Stimulated activated effector memory CD8-positive, alpha-beta T cell treated with anti-CD3 and anti-CD28 coated beads, Interleukin-12 subunit alpha, Interleukin-12 subunit beta, amount 100 ng/mL, for 72 hours (primary cell): ENCODE data around the gene SLC2A5.

Experiments
- ATAC-seq: fragments of 150-1000 bp; cut with Tn5 transposase; 2 replicates; pipeline ENCODE4 v1.10.0; 2021
- DNase-seq, 2 donors: peaks; one replicate each; pipeline ENCODE4 v3.0.0; 2021 to 2022; ENCODE audit warnings: low spot score in 2 of 2
- H3K27ac Mint-ChIP-seq: one replicate; pipeline ENCODE4 v1.8.0; 2022; ENCODE audit warnings: mild to moderate bottlenecking, mixed read lengths
- H3K36me3 Mint-ChIP-seq: one replicate; pipeline ENCODE4 v1.8.0; 2022; ENCODE audit warnings: mild to moderate bottlenecking, mixed read lengths
- H3K4me1 Mint-ChIP-seq: one replicate; pipeline ENCODE4 v1.8.0; 2022; ENCODE audit warnings: mixed read lengths
- H3K4me3 Mint-ChIP-seq: one replicate; pipeline ENCODE4 v1.8.0; 2022; ENCODE audit warnings: mild to moderate bottlenecking, mixed read lengths
- H3K9me3 Mint-ChIP-seq: one replicate; pipeline ENCODE4 v1.8.0; 2022; ENCODE audit warnings: mixed read lengths

Gene SLC2A5

GRCh38 chr1:8989821-8990220, 79.6 kb downstream of the SLC2A5 start:
- DNase-seq (no peak), ATAC-seq (peak; percentile 60)
- Mint-ChIP-seq H3K27ac (peak overlapping the region; percentile 69), H3K4me3 (no peak overlapping the region), H3K36me3 (peaks cover 5% of the 10 kb centered on the region), H3K4me1 (peaks cover 31% of the 10 kb centered on the region), H3K9me3 (no peaks in the 10 kb centered on the region)

GRCh38 chr1:8989061-8989460, 80.4 kb downstream of the SLC2A5 start:
- H3K9me3 Mint-ChIP-seq, result no peaks in the 10 kb centered on the region
- H3K4me3 Mint-ChIP-seq, result no peak overlapping the region
- H3K4me1 Mint-ChIP-seq, result peaks cover 35% of the 10 kb centered on the region
- H3K36me3 Mint-ChIP-seq, result peaks cover 5% of the 10 kb centered on the region
- no peak for DNase-seq
- H3K27ac Mint-ChIP-seq, result no peak overlapping the region
- no peak for ATAC-seq

- H3K36me3 Mint-ChIP-seq, result peaks cover 5% of the 10 kb centered on the region
- H3K4me1 Mint-ChIP-seq, result peaks cover 39% of the 10 kb centered on the region
- no peak overlapping the region for H3K27ac Mint-ChIP-seq
- no peaks in the 10 kb centered on the region for H3K9me3 Mint-ChIP-seq
- ATAC-seq (no peak), DNase-seq (no peak)
- H3K4me3 Mint-ChIP-seq, result no peak overlapping the region
Measured at GRCh38 chr1:8988618-8988967, 80.8 kb downstream of the SLC2A5 start.

- peak overlapping the region; percentile 74 for H3K27ac Mint-ChIP-seq
- peaks cover 40% of the 10 kb centered on the region for H3K4me1 Mint-ChIP-seq
- peaks cover 5% of the 10 kb centered on the region for H3K36me3 Mint-ChIP-seq
Measured at GRCh38 chr1:8987881-8988617, 81.4 kb downstream of the SLC2A5 start.

GRCh38 chr1:8986814-8987190, 82.6 kb downstream of the SLC2A5 start:
- Mint-ChIP-seq H3K36me3 (peaks cover 5% of the 10 kb centered on the region), H3K4me1 (peaks cover 33% of the 10 kb centered on the region), H3K4me3 (peak overlapping the region; percentile 33), H3K9me3 (no peaks in the 10 kb centered on the region), H3K27ac (peak overlapping the region; percentile 12)
- ATAC-seq (no peak), DNase-seq (no peak)

More at GRCh38 chr1:8987881-8988617, 81.4 kb downstream of the SLC2A5 start:
- DNase-seq, result peak; percentile 77 to 83
- peak overlapping the region; percentile 23 for H3K4me3 Mint-ChIP-seq
- peak; percentile 75 for ATAC-seq
- no peaks in the 10 kb centered on the region for H3K9me3 Mint-ChIP-seq

- ATAC-seq (no peak), DNase-seq (no peak)
- Mint-ChIP-seq H3K36me3 (peaks cover 5% of the 10 kb centered on the region), H3K9me3 (no peaks in the 10 kb centered on the region), H3K4me1 (peaks cover 33% of the 10 kb centered on the region), H3K27ac (peak overlapping the region; percentile 12), H3K4me3 (peak overlapping the region; percentile 33)
Measured at GRCh38 chr1:8985915-8986813, 83.3 kb downstream of the SLC2A5 start.
